ENCODE measurements around the gene MACROD1. TPM values are rescaled to one million over a fixed set of nuclear protein-coding genes. Genes with fewer than 3 reads are reported as not detected.

The MACROD1 gene
- total and polyA plus RNA-seq, 9 of the 15 experiments (the other 6 are each of a cell fraction or from before 2014, with no cell fraction given): 1.1 to 60.0 (median 26.4) TPM

DNA sequence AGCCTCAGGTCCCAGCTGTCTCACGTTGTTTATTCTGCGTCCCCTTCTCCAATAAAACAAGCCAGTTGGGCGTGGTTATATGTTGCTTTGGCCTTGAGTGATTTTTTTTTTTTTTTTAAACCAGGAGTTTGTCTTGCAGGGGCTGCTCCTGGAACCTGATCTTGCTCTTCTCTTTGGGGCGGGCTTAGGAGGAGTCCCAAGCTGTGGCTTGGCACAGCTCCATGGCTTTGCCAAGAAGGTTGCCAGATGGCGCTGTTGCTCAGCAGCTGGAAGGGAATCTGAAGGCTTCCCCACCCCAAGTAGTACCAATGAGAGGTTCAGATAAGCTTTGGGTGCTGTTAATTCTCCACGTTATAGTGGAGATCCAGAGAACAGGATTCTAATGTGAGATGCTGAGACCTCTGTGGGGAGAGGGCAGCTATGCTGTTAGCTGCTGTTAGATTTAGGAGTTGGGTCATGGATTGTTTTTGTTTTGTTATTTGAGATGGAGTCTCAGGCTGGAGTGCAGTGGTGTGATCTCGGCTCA is 38.6 kb upstream of the MACROD1 start (continued):
- TF ChIP-seq, protein P1, sequence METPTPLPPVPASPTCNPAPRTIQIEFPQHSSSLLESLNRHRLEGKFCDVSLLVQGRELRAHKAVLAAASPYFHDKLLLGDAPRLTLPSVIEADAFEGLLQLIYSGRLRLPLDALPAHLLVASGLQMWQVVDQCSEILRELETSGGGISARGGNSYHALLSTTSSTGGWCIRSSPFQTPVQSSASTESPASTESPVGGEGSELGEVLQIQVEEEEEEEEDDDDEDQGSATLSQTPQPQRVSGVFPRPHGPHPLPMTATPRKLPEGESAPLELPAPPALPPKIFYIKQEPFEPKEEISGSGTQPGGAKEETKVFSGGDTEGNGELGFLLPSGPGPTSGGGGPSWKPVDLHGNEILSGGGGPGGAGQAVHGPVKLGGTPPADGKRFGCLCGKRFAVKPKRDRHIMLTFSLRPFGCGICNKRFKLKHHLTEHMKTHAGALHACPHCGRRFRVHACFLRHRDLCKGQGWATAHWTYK (CRISPR knock-in tag; IDR thresholded peaks at IDR 0.05): no peak
- TF ChIP-seq HDAC1 (IDR thresholded peaks at IDR 0.05): 0 out of 4 replicates have a peak, but pooled peaks of 1 of the 2 experiments have one; percentile 6
- TF ChIP-seq SMARCA5 (IDR thresholded peaks at IDR 0.05): no peak
- TF ChIP-seq NFRKB (IDR thresholded peaks at IDR 0.05; ENCODE audit: low read depth): no peak
- TF ChIP-seq U2AF1 (optimal IDR thresholded peaks at IDR 0.05; ENCODE audit: low read depth, low read length): no peak
- no peak for TF ChIP-seq ZNF778 (CRISPR knock-in tag; IDR thresholded peaks at IDR 0.05)
- TF ChIP-seq BDP1 (IDR thresholded peaks at IDR 0.05; ENCODE audit: insufficient read depth, insufficient read length): no peak
- no peak for TF ChIP-seq ZNF41 (CRISPR knock-in tag; conservative IDR thresholded peaks at IDR 0.05)
- no peak for TF ChIP-seq TFAM (CRISPR knock-in tag; conservative IDR thresholded peaks at IDR 0.05)
- TF ChIP-seq BRF1 (IDR thresholded peaks at IDR 0.05; ENCODE audit: borderline replicate concordance, extremely low read depth, insufficient read length): no peak
- TF ChIP-seq ZNF124 (CRISPR knock-in tag; IDR thresholded peaks at IDR 0.05): no peak
- 0 out of 2 replicates have a peak, but pooled peaks have one; percentile 30 for TF ChIP-seq BHLHE40 (IDR thresholded peaks at IDR 0.05; ENCODE audit: low read length)
- no peak for TF ChIP-seq DMBX1 (CRISPR knock-in tag; IDR thresholded peaks at IDR 0.05; ENCODE audit: borderline replicate concordance)
- TF ChIP-seq ZKSCAN3 (CRISPR knock-in tag; IDR thresholded peaks at IDR 0.05): no peak
- TF ChIP-seq KLF13 (tag; IDR thresholded peaks at IDR 0.05; ENCODE audit: borderline replicate concordance, low read depth): no peak
- no peak for TF ChIP-seq ZNF668 (CRISPR knock-in tag; IDR thresholded peaks at IDR 0.05)
- TF ChIP-seq ZNF165 (CRISPR knock-in tag; IDR thresholded peaks at IDR 0.05; ENCODE audit: borderline replicate concordance): no peak
- no peak for TF ChIP-seq POLR2H (tag; IDR thresholded peaks at IDR 0.05; ENCODE audit: low read depth)
- TF ChIP-seq SMARCC2 (IDR thresholded peaks at IDR 0.05; ENCODE audit: low read depth): no peak
- peak; percentile 82 for TF ChIP-seq SMAD1 (IDR thresholded peaks at IDR 0.05; ENCODE audit: low read depth, low read length, partially characterized antibody)
- TF ChIP-seq, protein P2, sequence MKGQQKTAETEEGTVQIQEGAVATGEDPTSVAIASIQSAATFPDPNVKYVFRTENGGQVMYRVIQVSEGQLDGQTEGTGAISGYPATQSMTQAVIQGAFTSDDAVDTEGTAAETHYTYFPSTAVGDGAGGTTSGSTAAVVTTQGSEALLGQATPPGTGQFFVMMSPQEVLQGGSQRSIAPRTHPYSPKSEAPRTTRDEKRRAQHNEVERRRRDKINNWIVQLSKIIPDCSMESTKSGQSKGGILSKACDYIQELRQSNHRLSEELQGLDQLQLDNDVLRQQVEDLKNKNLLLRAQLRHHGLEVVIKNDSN (CRISPR knock-in tag; IDR thresholded peaks at IDR 0.05): no peak
- TF ChIP-seq KLF16 (IDR thresholded peaks at IDR 0.05): peak; percentile 39; the same call in 1 of the 2 replicates
- no peak for TF ChIP-seq PHB2 (IDR thresholded peaks at IDR 0.05; ENCODE audit: low read depth)
- TF ChIP-seq PRMT5 (CRISPR knock-in tag; IDR thresholded peaks at IDR 0.05): no peak
- TF ChIP-seq KDM2B (CRISPR knock-in tag; IDR thresholded peaks at IDR 0.05): no peak
- TF ChIP-seq, protein P3, sequence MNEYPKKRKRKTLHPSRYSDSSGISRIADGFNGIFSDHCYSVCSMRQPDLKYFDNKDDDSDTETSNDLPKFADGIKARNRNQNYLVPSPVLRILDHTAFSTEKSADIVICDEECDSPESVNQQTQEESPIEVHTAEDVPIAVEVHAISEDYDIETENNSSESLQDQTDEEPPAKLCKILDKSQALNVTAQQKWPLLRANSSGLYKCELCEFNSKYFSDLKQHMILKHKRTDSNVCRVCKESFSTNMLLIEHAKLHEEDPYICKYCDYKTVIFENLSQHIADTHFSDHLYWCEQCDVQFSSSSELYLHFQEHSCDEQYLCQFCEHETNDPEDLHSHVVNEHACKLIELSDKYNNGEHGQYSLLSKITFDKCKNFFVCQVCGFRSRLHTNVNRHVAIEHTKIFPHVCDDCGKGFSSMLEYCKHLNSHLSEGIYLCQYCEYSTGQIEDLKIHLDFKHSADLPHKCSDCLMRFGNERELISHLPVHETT (CRISPR knock-in tag; conservative IDR thresholded peaks at IDR 0.05 in 1 of 2, IDR thresholded peaks at IDR 0.05 in 1 of 2): no peak
- TF ChIP-seq ZNF133 (CRISPR knock-in tag; IDR thresholded peaks at IDR 0.05): no peak
- no peak for TF ChIP-seq HNRNPK (IDR thresholded peaks at IDR 0.05; ENCODE audit: low read depth, low read length, poor library complexity, severe bottlenecking)
